ENCODE results near the gene MYCBPAP.

GRCh38 chr17:50508573-50509460 lies 578 bp downstream of the MYCBPAP start:
- no peak for TF ChIP-seq CTCF (IDR thresholded peaks at IDR 0.05; ENCODE audit: extremely low read depth in 1 of 2, insufficient read depth in 1 of 2, low read depth in 1 of 2, low read length in 2 of 2)
- no peak for TF ChIP-seq MYC (IDR thresholded peaks at IDR 0.05; ENCODE audit: low read depth, low read length)
- peak; percentile 54 for TF ChIP-seq POLR2A (IDR thresholded peaks at IDR 0.05; ENCODE audit: low read depth, low read length)
- no peak for TF ChIP-seq EZH2 (IDR thresholded peaks at IDR 0.05; ENCODE audit: borderline replicate concordance, low read depth, low read length, severe bottlenecking)
- no peak for TF ChIP-seq POLR2AphosphoS5 (IDR thresholded peaks at IDR 0.05; ENCODE audit: insufficient read depth, low read depth, low read length)

Data from endothelial cell of umbilical vein (primary cell).